ENCODE results near the gene TNS1. TPM values are rescaled to one million over a fixed set of nuclear protein-coding genes. Genes with fewer than 3 reads are reported as not detected.
A peak's percentile ranks its signal among the peaks of the same experiment; 100 is the strongest.

The TNS1 gene
- total RNA-seq, 1 donor: 116 TPM

GRCh38 chr2:217884985-217885384 is 117.8 kb downstream of the TNS1 start:
- H3K4me3 ChIP-seq (ENCODE audit: low read depth, low read length): no peak overlapping the region
- no peak for DNase-seq (ENCODE audit: low read depth)
- TF ChIP-seq CTCF (IDR thresholded peaks at IDR 0.05; ENCODE audit: insufficient read depth, low read length): no peak

DNA sequence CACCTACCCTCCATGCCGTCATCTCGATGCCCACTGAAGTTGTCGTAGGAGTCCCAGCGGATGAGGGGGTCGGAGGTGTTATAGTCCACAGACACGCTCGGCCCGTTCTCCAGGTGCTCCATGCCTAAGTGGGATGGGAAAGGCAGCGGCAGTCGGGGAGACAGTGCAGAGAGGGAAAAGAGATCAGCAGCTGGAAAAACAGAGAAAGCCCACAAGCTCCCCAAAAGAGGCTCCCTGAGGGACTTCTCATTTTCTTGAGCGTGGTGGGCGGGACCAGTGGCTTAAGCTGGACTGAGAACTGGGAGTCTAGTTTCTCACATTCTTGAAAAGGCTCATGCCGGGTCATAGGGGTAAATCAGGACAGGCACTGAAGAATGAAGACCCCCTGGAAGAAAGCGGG is 121.9 kb downstream of the TNS1 start:
- no peak for TF ChIP-seq CTCF (IDR thresholded peaks at IDR 0.05; ENCODE audit: insufficient read depth, low read length)
- no peak for DNase-seq (ENCODE audit: low read depth)
- H3K4me3 ChIP-seq (ENCODE audit: low read depth, low read length): no peak overlapping the region

- no peak for DNase-seq (ENCODE audit: low read depth)
- peak; percentile 16 for TF ChIP-seq CTCF (IDR thresholded peaks at IDR 0.05; ENCODE audit: insufficient read depth, low read length)
- H3K4me3 ChIP-seq (ENCODE audit: low read depth, low read length): no peak overlapping the region
Measured at GRCh38 chr2:217880287-217880889, 122.4 kb downstream of the TNS1 start.

DNA sequence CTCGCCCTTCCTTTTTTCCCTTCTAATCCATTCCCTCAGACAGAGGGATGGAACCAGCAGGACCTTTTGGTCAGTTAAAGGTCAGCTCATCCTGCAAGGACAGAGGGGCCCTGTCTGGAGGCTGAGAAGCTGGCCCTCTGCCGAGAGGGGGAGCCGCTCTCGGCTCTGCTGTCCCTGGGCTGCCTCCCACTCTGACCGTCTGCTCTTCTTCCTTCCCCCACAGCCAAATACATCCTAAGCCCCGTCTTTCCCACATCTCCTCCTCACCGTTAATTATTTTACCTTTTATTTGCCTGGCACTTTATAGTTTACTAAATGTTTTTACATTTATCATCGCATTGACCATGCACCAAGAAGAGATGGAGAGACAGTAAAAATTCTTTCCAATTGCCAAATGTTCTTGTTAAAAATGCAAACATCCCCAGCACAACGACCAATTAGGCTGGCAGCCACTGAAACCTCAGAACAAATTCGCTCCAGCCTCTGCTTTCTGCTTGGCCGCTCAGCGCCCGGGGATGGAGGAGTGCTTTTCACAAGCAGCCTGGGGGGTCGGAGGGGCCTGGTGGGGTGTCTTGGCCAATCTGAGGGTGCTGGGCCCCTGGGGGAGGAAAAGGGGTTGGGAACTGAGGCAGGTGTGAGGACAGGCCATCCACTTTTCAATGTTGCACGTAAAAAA is 123.7 kb downstream of the TNS1 start:
- no peak overlapping the region for H3K4me3 ChIP-seq (ENCODE audit: low read depth, low read length)
- no peak for TF ChIP-seq CTCF (IDR thresholded peaks at IDR 0.05; ENCODE audit: insufficient read depth, low read length)
- DNase-seq (ENCODE audit: low read depth): no peak

DNA sequence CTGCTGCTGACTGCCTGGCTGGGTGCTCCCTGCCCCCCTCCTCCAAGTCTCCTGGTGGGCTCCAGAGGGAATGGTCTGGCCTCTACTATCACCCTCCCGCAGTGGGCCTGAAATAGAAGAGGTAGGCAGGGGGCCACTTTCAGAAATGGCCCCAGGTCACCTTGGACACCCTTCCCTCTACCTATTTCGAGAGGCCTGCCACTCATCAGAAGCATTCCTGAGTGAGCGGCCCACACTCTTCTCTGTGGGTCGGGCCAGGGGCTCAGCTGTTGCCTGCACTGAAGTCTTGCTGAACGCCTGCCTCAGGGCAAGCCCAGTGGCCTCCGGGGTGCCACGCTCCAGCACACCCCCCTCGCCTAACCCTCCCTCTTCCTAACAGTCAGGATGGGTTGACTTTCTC is 124.9 kb downstream of the TNS1 start:
- no peak for TF ChIP-seq CTCF (IDR thresholded peaks at IDR 0.05; ENCODE audit: insufficient read depth, low read length)
- no peak for DNase-seq (ENCODE audit: low read depth)
- H3K4me3 ChIP-seq (ENCODE audit: low read depth, low read length): no peak overlapping the region

GRCh38 chr2:217876253-217876570 is 126.6 kb downstream of the TNS1 start:
- no peak for DNase-seq (ENCODE audit: low read depth)
- TF ChIP-seq CTCF (IDR thresholded peaks at IDR 0.05; ENCODE audit: insufficient read depth, low read length): no peak
- H3K4me3 ChIP-seq (ENCODE audit: low read depth, low read length): no peak overlapping the region

Measured in fibroblast of the aortic adventitia (primary cell).